B cell (primary cell): ENCODE data around the gene SMAP2. TPM values are rescaled to one million over a fixed set of nuclear protein-coding genes. Genes with fewer than 3 reads are reported as not detected.

ENCODE experiments used
- ATAC-seq: fragments of 200-7000 bp; cut with Tn5 transposase; one replicate; pipeline ENCODE4 v1.10.0; 2021; ENCODE audit warnings: low read depth, mild to moderate bottlenecking, moderate number of reproducible peaks, moderate library complexity
- CTCF ChIA-PET: fragments of 350-600 bp; sonication (Branson Sonifier 250); formaldehyde crosslinking; loops from one replicate; lab custom pipeline; 2021; ENCODE audit warnings: antibody characterized with exemption, inconsistent platforms; lab: Charles Lee
- POLR2A ChIA-PET: fragments of 350-600 bp; sonication (Branson Sonifier 250); formaldehyde crosslinking; loops from one replicate; lab custom pipeline; 2021; ENCODE audit warnings: antibody characterized with exemption; lab: Charles Lee
- DNase-seq: peaks from one replicate; pipeline ENCODE4 v3.0.0; 2013
- H2AFZ ChIP-seq: 2 replicates; pipeline ENCODE4 v1.6.1; 2012; ENCODE audit warnings: mild to moderate bottlenecking, low read depth, low read length; ENCODE audit not compliant: insufficient read depth, poor library complexity, severe bottlenecking
- H3K27ac ChIP-seq, 2 donors: 1 replicate in 1 of 2; 2 replicates in 1 of 2; pipeline ENCODE4 v1.5.1; 2012 to 2013; ENCODE audit warnings: low read length in 2 of 2, mild to moderate bottlenecking in 2 of 2, moderate library complexity in 1 of 2
- H3K27me3 ChIP-seq, 4 experiments: fragments of 200-600 bp in 1 of 4; sonication (generic) in 1 of 4; replicated peaks in 1 of 4; 1 replicate in 2 of 4; 2 replicates in 2 of 4; pipeline versions ENCODE4 v1.6.1 to v1.7.0; 2013 to 2016; ENCODE audit warnings: low read length in 3 of 4, mild to moderate bottlenecking in 2 of 4, mixed read lengths in 1 of 4, moderate library complexity in 1 of 4; ENCODE audit not compliant: insufficient read depth in 4 of 4, control insufficient read depth in 3 of 4; ENCODE audit errors: control extremely low read depth in 1 of 4
- H3K36me3 ChIP-seq, 2 experiments: replicated peaks in 1 of 2; 1 replicate in 1 of 2; 2 replicates in 1 of 2; pipeline versions ENCODE4 v1.6.1 to v1.7.1; 2013; ENCODE audit warnings: low read length in 1 of 2; ENCODE audit not compliant: insufficient read depth in 2 of 2, control insufficient read depth in 1 of 2; ENCODE audit errors: control extremely low read depth in 1 of 2, extremely low read depth in 1 of 2
- H3K4me1 ChIP-seq, 2 donors: fragments of 200-600 bp in 1 of 2; sonication (generic) in 1 of 2; 1 replicate in 1 of 2; 2 replicates in 1 of 2; pipeline versions ENCODE4 v1.5.1 to v1.6.1; 2013 to 2017; ENCODE audit warnings: low read length in 2 of 2; ENCODE audit not compliant: control insufficient read depth in 2 of 2, insufficient read depth in 2 of 2
- H3K4me2 ChIP-seq: replicated peaks from 2 replicates; pipeline ENCODE3; 2012; ENCODE audit warnings: mild to moderate bottlenecking, low read depth, low read length; ENCODE audit not compliant: poor library complexity, severe bottlenecking
- H3K4me3 ChIP-seq, 5 experiments: fragments of 200-600 bp in 1 of 5; sonication (generic) in 1 of 5; 1 replicate in 3 of 5; 2 replicates in 2 of 5; pipeline versions ENCODE4 v1.5.1 to v1.7.0; 2011 to 2016; ENCODE audit warnings: low read length in 4 of 5, mild to moderate bottlenecking in 4 of 5, low read depth in 2 of 5, control low read depth in 1 of 5, moderate library complexity in 1 of 5; ENCODE audit not compliant: insufficient read depth in 1 of 5; ENCODE audit errors: control extremely low read depth in 1 of 5, extremely low read depth in 1 of 5
- H3K79me2 ChIP-seq: fragments of 200-600 bp; sonication (generic); one replicate; pipeline ENCODE4 v1.6.0; 2016; ENCODE audit warnings: low read length; ENCODE audit not compliant: control insufficient read depth, insufficient read depth
- H3K9ac ChIP-seq: fragments of 200-600 bp; sonication (generic); 2 replicates; pipeline ENCODE4 v1.6.1; 2017; ENCODE audit warnings: mild to moderate bottlenecking, low read length, moderate library complexity
- H3K9me3 ChIP-seq, 3 donors: one replicate each; pipeline versions ENCODE4 v1.6.1 to v1.7.1; 2013; ENCODE audit warnings: low read length in 2 of 3; ENCODE audit not compliant: control insufficient read depth in 2 of 3, insufficient read depth in 1 of 3; ENCODE audit errors: control extremely low read depth in 1 of 3
- H4K20me1 ChIP-seq: 2 replicates; pipeline ENCODE4 v1.6.0; 2012; ENCODE audit warnings: mild to moderate bottlenecking, low read length; ENCODE audit not compliant: insufficient read depth, control insufficient read depth, poor library complexity, severe bottlenecking
- H3K27ac Mint-ChIP-seq: one replicate; pipeline ENCODE4 v1.8.0; 2021; ENCODE audit warnings: mixed read lengths
- H3K27me3 Mint-ChIP-seq: one replicate; pipeline ENCODE4 v1.8.0; 2021; ENCODE audit warnings: mixed read lengths
- H3K4me1 Mint-ChIP-seq: one replicate; pipeline ENCODE4 v1.8.0; 2021; ENCODE audit warnings: mixed read lengths
- H3K4me3 Mint-ChIP-seq: one replicate; pipeline ENCODE4 v1.8.0; 2021; ENCODE audit warnings: mixed read lengths
- H3K9me3 Mint-ChIP-seq: one replicate; pipeline ENCODE4 v1.8.0; 2022; ENCODE audit warnings: mixed read lengths; ENCODE audit not compliant: insufficient read depth
- EZH2 ChIP-seq: IDR thresholded peaks from 2 replicates; pipeline ENCODE4 v1.6.1; 2012; ENCODE audit warnings: borderline replicate concordance, low read depth, mild to moderate bottlenecking, moderate library complexity, low read length; ENCODE audit not compliant: insufficient read depth, poor library complexity, severe bottlenecking
- WGBS: methylation state at CpG from one replicate; pipeline ENCODE4 v1.1.5; 2013; ENCODE audit warnings: missing lambda C conversion rate; ENCODE audit not compliant: insufficient coverage; 5-methylcytosine and 5-hydroxymethylcytosine counted together
- intact Hi-C: fragments of 100-400 bp; cut with micrococcal nuclease; formaldehyde crosslinking; loops from one replicate; pipeline ENCODE4 v1.10.0; 2022
- polyA plus RNA-seq: library from polyadenylated mRNA; depleted of rRNA; stranded (reverse); fragments of >200 nt; gene quantifications from 2 replicates; pipeline ENCODE4 v1.2.3, GENCODE V29; 2012
- total RNA-seq, 2 donors: library from RNA; stranded (reverse); fragments of 120-200 nt in 1 of 2; gene quantifications; 1 replicate in 1 of 2; 2 replicates in 1 of 2; pipeline versions ENCODE4 v1.2.3 to v1.2.4, GENCODE V29; 2013 to 2022
- TF ChIP-seq, protein P1 (sequence below): fragments of 200-600 bp; IDR thresholded peaks from one replicate; pipeline ENCODE4 v1.8.0; 2022; ENCODE audit warnings: antibody characterized with exemption, mild to moderate bottlenecking

SMAP2 gene
- total and polyA plus RNA-seq, 2 donors (not counting 1 experiment from before 2014, with no cell fraction given) = 275 to 305 TPM

DNA sequence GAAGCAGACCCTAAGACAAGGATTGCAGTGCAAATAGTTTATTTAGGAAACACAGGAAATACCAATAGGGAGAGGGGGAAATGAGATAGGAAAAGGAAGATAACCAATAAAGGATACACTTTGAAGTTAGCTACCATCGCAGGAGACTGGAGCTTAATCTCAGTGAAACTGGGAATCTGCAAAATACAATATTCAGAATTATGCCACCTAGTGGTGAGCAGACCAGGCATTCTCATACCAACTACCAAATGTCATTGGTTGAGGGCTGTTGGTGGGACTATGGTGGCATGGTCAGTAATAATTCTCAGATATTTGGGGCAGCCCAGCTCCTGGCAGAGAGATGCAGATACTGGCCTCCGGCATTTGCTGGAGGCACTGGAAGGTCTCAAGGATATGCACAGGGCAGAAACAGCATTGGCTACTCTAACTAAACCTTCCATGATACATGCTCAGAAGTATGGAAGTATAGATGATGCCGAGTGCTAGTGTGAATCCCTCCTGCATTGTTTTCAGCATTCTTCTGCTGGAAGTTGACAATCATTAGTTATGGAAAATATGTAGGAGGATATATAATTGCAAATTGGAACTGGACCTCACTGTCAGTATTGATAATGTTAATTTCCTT lies 65.0 kb downstream of the SMAP2 start:
- no peaks in the 10 kb centered on the region for H3K79me2 ChIP-seq
- H3K27ac Mint-ChIP-seq = no peak overlapping the region

DNA sequence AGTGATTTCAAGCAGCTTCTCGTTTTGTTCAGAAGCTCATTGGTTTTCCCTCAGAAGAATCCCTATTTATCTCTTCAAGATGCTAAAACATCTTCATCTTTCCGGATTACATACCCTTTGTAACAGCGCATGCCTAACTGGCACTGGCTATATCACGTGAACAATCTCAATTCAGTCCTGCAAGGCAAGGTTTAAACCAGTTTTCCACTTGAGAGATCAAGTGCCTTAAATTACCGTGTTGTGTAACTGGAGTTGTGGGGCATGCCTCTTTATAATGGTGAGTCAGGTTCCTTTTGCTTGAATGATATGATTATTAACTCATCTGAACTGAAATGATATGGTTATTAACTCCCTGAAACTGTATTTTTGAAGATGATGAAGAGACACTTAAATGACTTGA lies 65.7 kb downstream of the SMAP2 start:
- Histone ChIP-seq H3K27me3 (no peaks in the 10 kb centered on the region), H3K4me1 (no peaks in the 10 kb centered on the region), H3K9ac (no peak overlapping the region), H4K20me1 (no peaks in the 10 kb centered on the region), H3K79me2 (no peaks in the 10 kb centered on the region), H3K9me3 (peaks cover 0 to 2% (median 0%) of the 10 kb centered on the region in 3 donors), H3K36me3 (no peaks in the 10 kb centered on the region), H3K4me2 (no peak overlapping the region), H2AFZ (no peak overlapping the region), H3K27ac (no peak overlapping the region), H3K4me3 (no peak overlapping the region)
- intact Hi-C loops = no loop called here
- Mint-ChIP-seq H3K27me3 (no peaks in the 10 kb centered on the region), H3K4me1 (peaks cover 2% of the 10 kb centered on the region), H3K27ac (no peak overlapping the region), H3K4me3 (no peak overlapping the region), H3K9me3 (no peaks in the 10 kb centered on the region)
- DNase-seq (no peak), ATAC-seq (no peak)
- 79% methylated on average over 3 of the region's 5 CpGs for WGBS
- POLR2A ChIA-PET = no interaction called here
- TF ChIP-seq, protein P1, sequence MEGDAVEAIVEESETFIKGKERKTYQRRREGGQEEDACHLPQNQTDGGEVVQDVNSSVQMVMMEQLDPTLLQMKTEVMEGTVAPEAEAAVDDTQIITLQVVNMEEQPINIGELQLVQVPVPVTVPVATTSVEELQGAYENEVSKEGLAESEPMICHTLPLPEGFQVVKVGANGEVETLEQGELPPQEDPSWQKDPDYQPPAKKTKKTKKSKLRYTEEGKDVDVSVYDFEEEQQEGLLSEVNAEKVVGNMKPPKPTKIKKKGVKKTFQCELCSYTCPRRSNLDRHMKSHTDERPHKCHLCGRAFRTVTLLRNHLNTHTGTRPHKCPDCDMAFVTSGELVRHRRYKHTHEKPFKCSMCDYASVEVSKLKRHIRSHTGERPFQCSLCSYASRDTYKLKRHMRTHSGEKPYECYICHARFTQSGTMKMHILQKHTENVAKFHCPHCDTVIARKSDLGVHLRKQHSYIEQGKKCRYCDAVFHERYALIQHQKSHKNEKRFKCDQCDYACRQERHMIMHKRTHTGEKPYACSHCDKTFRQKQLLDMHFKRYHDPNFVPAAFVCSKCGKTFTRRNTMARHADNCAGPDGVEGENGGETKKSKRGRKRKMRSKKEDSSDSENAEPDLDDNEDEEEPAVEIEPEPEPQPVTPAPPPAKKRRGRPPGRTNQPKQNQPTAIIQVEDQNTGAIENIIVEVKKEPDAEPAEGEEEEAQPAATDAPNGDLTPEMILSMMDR = no peak
- TF ChIP-seq EZH2 = no peak
- CTCF ChIA-PET = interaction anchor here (0.8 to 7.3 kb wide), 17 partner anchors 9 to 355 kb away, joined by 3 to 80 read pairs (median 5); partner anchors contain the start of gene ZNF684

More for the DNA sequence above, 65.0 kb downstream of the SMAP2 start:
- H3K9me3 ChIP-seq = peaks cover 0 to 2% (median 0%) of the 10 kb centered on the region in 3 donors
- H3K4me3 ChIP-seq = no peak overlapping the region
- H2AFZ ChIP-seq = no peak overlapping the region
- intact Hi-C loops = loop anchor here (1.0 kb wide), 2 partner anchors 100 to 294 kb away; no protein-coding TSS in a partner anchor
- WGBS = 92% methylated on average over 2 of the region's 3 CpGs
- Mint-ChIP-seq H3K9me3 (no peaks in the 10 kb centered on the region), H3K27me3 (no peaks in the 10 kb centered on the region), H3K4me1 (peaks cover 2% of the 10 kb centered on the region), H3K4me3 (no peak overlapping the region)
- H3K4me1 ChIP-seq = no peaks in the 10 kb centered on the region
- no peaks in the 10 kb centered on the region for H3K36me3 ChIP-seq
- CTCF ChIA-PET = interaction anchor here (0.6 to 7.3 kb wide), 31 partner anchors 8 to 360 kb away, joined by 3 to 80 read pairs (median 5); partner anchors contain the start of genes ZFP69B and ZNF684
- no peak overlapping the region for H3K4me2 ChIP-seq
- H3K27me3 ChIP-seq = no peaks in the 10 kb centered on the region
- DNase-seq (peak; percentile 63), ATAC-seq (peak; percentile 64)
- POLR2A ChIA-PET = no interaction called here
- no peaks in the 10 kb centered on the region for H4K20me1 ChIP-seq
- H3K9ac ChIP-seq = no peak overlapping the region
- TF ChIP-seq, protein P1 = peak; percentile 83
- TF ChIP-seq EZH2 = no peak
- no peak overlapping the region for H3K27ac ChIP-seq
